ENCODE data around the gene BTD.
"Not testable (repeated sequence)": the region's sequence is repeated elsewhere in the genome, so short reads cannot be mapped to it uniquely, and the experiment has no call there.

BTD gene

GRCh38 chr3:15602816-15603215 is 1.3 kb downstream of the BTD start:
- not testable (repeated sequence) for DNase-seq (ENCODE audit: low read depth, low spot score)

- not testable (repeated sequence) for DNase-seq (ENCODE audit: low read depth, low spot score)
Measured at GRCh38 chr3:15604584-15604983, 3.0 kb downstream of the BTD start.

- no peak for DNase-seq (ENCODE audit: low read depth, low spot score)
Measured at GRCh38 chr3:15606434-15606891, 4.9 kb downstream of the BTD start.

- no peak for DNase-seq (ENCODE audit: low read depth, low spot score)
Measured at GRCh38 chr3:15610082-15610759, 8.7 kb downstream of the BTD start.

GRCh38 chr3:15611018-15611417 is 9.5 kb downstream of the BTD start:
- DNase-seq (ENCODE audit: low read depth, low spot score): no peak

- DNase-seq (ENCODE audit: low read depth, low spot score): no peak
Measured at GRCh38 chr3:15612001-15612400, 10.5 kb downstream of the BTD start.

GRCh38 chr3:15614958-15615357 is 13.4 kb downstream of the BTD start:
- no peak for DNase-seq (ENCODE audit: low read depth, low spot score)

- DNase-seq (ENCODE audit: low read depth, low spot score): no peak
Measured at GRCh38 chr3:15616053-15616452, 14.5 kb downstream of the BTD start.

GRCh38 chr3:15619659-15620464 is 18.3 kb downstream of the BTD start:
- not testable (repeated sequence) for DNase-seq (ENCODE audit: low read depth, low spot score)

GRCh38 chr3:15623535-15624440 is 22.2 kb downstream of the BTD start:
- no peak for DNase-seq (ENCODE audit: low read depth, low spot score)

GRCh38 chr3:15628967-15629366 is 27.4 kb downstream of the BTD start:
- DNase-seq (ENCODE audit: low read depth, low spot score): no peak

GRCh38 chr3:15629860-15630597 is 28.5 kb downstream of the BTD start:
- DNase-seq (ENCODE audit: low read depth, low spot score): peak; percentile 48

- no peak for DNase-seq (ENCODE audit: low read depth, low spot score)
Measured at GRCh38 chr3:15630646-15631350, 29.3 kb downstream of the BTD start.

GRCh38 chr3:15631426-15632211 is 30.1 kb downstream of the BTD start:
- no peak for DNase-seq (ENCODE audit: low read depth, low spot score)

- DNase-seq (ENCODE audit: low read depth, low spot score): no peak
Measured at GRCh38 chr3:15632212-15632580, 30.7 kb downstream of the BTD start.

- no peak for DNase-seq (ENCODE audit: low read depth, low spot score)
Measured at GRCh38 chr3:15633159-15633558, 31.6 kb downstream of the BTD start.

- peak; percentile 67 for DNase-seq (ENCODE audit: low read depth, low spot score)
Measured at GRCh38 chr3:15633766-15634598, 32.4 kb downstream of the BTD start.

- DNase-seq (ENCODE audit: low read depth, low spot score): no peak
Measured at GRCh38 chr3:15634671-15635070, 33.1 kb downstream of the BTD start.

- no peak for DNase-seq (ENCODE audit: low read depth, low spot score)
Measured at GRCh38 chr3:15635121-15635661, 33.6 kb downstream of the BTD start.
